HG02840 (cell line): ENCODE results near the gene ZNF334.

ENCODE experiments used
- ATAC-seq: cut with Tn5 transposase; IDR thresholded peaks from one replicate; pipeline ENCODE4 v1.9.1; 2021; ENCODE audit warnings: mild to moderate bottlenecking, moderate library complexity, moderate number of reproducible peaks; ENCODE audit not compliant: unreplicated experiment, low FRiP score

Gene ZNF334

GRCh38 chr20:46546298-46546697 lies 32.9 kb upstream of the ZNF334 start:
- ATAC-seq: no peak

GRCh38 chr20:46545827-46546138 lies 32.4 kb upstream of the ZNF334 start:
- no peak for ATAC-seq

- no peak for ATAC-seq
These were observed 31.9 kb upstream of the ZNF334 start for GRCh38 chr20:46545077-46545826.

- no peak for ATAC-seq
These were observed 31.2 kb upstream of the ZNF334 start for GRCh38 chr20:46544576-46544975.

GRCh38 chr20:46543959-46544358 lies 30.6 kb upstream of the ZNF334 start:
- no peak for ATAC-seq

- ATAC-seq: no peak
These were observed 29.7 kb upstream of the ZNF334 start for GRCh38 chr20:46543033-46543432.

GRCh38 chr20:46541229-46541935 lies 28.0 kb upstream of the ZNF334 start:
- ATAC-seq: no peak

GRCh38 chr20:46539113-46539512 lies 25.8 kb upstream of the ZNF334 start:
- ATAC-seq: no peak

- ATAC-seq: no peak
These were observed 17.3 kb upstream of the ZNF334 start for GRCh38 chr20:46530640-46531039.

GRCh38 chr20:46523696-46524328 lies 10.5 kb upstream of the ZNF334 start:
- ATAC-seq: no peak

GRCh38 chr20:46523108-46523507 lies 9.7 kb upstream of the ZNF334 start:
- no peak for ATAC-seq

GRCh38 chr20:46520976-46521579 lies 7.7 kb upstream of the ZNF334 start:
- no peak for ATAC-seq

GRCh38 chr20:46520540-46520939 lies 7.2 kb upstream of the ZNF334 start:
- no peak for ATAC-seq

GRCh38 chr20:46519471-46520068 lies 6.2 kb upstream of the ZNF334 start:
- ATAC-seq: no peak

GRCh38 chr20:46509523-46509922 lies 3.8 kb downstream of the ZNF334 start:
- no peak for ATAC-seq

GRCh38 chr20:46507760-46508407 lies 5.5 kb downstream of the ZNF334 start:
- ATAC-seq: no peak

- no peak for ATAC-seq
These were observed 7.9 kb downstream of the ZNF334 start for GRCh38 chr20:46505506-46505905.

- no peak for ATAC-seq
These were observed 11.4 kb downstream of the ZNF334 start for GRCh38 chr20:46501961-46502360.

- ATAC-seq: no peak
These were observed 11.9 kb downstream of the ZNF334 start for GRCh38 chr20:46501337-46501942.

GRCh38 chr20:46494077-46494476 lies 19.3 kb downstream of the ZNF334 start:
- no peak for ATAC-seq
